GM18508 (cell line): ENCODE measurements around the gene NPIPA2.
"Not testable (repeated sequence)": the region's sequence is repeated elsewhere in the genome, so short reads cannot be mapped to it uniquely, and the experiment has no call there.

ENCODE experiments used
- ATAC-seq: cut with Tn5 transposase; IDR thresholded peaks from one replicate; pipeline ENCODE4 v1.9.1; 2021; ENCODE audit warnings: moderate number of reproducible peaks; ENCODE audit not compliant: insufficient read depth, unreplicated experiment

Gene NPIPA2

DNA sequence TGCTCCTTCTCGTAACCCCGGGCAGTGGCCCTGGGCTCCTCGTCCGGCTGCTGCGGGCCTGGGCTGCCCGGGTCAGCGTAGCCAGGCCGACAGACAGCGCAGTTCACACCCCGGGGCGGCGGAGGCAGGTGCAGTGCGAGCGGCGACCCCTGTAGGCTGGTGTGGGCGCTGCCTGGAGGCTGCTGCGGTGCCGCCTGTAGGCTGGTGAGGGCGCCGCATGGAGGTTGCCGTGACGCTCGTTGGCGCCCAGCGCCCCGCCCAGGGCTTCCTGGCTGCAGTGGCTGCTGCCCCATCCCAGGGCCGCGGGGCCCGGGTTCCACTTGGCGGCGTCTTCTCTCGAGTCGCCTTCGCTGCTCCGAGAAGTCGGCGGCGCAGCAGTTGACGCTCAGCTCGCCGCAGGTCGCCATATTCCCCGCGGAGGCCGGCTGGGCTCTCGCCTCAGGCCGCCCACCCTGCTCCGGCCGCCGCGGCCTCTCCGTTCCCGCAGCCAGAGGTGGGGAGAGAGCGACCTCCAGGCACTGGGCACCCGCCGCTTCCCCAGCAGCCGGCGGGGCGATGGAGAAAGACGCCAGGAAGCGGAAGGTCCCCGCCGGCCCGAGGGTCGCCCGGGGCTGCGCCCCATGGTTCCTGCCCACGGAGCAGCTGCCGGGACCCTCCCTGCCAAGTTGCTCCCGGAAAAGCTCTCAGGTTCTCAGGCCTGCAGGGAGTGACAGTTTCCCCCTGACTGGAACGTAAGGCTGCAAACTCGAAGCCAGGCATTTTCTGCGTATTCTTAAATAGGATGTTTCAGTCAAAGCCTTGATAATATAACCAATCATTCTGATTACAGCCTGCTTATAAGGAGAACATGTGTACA, at the start of gene NPIPA2:
TSS of gene NPIPA2 (plus strand) at position 261 of the 856 bp plus-strand sequence. CDS start 5,533 bp downstream, outside the sequence.
- peak; percentile 75 for ATAC-seq

DNA sequence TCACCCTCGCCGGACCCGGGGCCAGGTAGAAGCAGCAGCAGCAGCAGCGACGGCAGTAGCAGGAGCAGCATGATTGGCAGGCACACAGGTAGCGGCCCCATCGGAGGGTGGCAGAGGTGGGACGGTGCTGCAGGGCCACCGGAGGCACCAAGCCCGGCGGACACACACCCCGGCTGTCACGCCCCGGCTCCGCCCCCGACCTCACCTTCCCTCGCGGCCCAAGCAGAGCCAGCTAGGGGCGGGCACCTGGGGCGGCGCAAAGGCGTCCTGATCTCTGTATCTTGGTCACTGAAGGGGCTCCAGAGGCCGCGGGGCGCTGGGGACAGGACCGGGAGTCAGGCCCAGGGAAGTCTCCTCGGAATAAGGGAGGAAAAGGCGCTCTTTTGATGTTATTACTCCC, 48.2 kb upstream of the NPIPA2 start, which contains the start of gene PLA2G10:
TSS of gene PLA2G10 (minus strand) at position 180 of the 400 bp plus-strand sequence. CDS start at position 101, 79 bp downstream.
- ATAC-seq, result not testable (repeated sequence)

GRCh38 chr16:14701859-14702258, 40.5 kb upstream of the NPIPA2 start:
- not testable (repeated sequence) for ATAC-seq

GRCh38 chr16:14702672-14703071, 39.7 kb upstream of the NPIPA2 start:
- ATAC-seq, result not testable (repeated sequence)

DNA sequence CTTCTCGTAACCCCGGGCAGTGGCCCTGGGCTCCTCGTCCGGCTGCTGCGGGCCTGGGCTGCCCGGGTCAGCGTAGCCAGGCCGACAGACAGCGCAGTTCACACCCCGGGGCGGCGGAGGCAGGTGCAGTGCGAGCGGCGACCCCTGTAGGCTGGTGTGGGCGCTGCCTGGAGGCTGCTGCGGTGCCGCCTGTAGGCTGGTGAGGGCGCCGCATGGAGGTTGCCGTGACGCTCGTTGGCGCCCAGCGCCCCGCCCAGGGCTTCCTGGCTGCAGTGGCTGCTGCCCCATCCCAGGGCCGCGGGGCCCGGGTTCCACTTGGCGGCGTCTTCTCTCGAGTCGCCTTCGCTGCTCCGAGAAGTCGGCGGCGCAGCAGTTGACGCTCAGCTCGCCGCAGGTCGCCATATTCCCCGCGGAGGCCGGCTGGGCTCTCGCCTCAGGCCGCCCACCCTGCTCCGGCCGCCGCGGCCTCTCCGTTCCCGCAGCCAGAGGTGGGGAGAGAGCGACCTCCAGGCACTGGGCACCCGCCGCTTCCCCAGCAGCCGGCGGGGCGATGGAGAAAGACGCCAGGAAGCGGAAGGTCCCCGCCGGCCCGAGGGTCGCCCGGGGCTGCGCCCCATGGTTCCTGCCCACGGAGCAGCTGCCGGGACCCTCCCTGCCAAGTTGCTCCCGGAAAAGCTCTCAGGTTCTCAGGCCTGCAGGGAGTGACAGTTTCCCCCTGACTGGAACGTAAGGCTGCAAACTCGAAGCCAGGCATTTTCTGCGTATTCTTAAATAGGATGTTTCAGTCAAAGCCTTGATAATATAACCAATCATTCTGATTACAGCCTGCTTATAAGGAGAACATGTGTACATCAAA, 38.9 kb upstream of the NPIPA2 start, which contains the start of gene NPIPA3:
TSS of gene NPIPA3 (plus strand) at position 256 of the 856 bp plus-strand sequence. CDS start 5,533 bp downstream, outside the sequence.
- ATAC-seq, result peak; percentile 77

GRCh38 chr16:14733233-14733632, 9.1 kb upstream of the NPIPA2 start:
- not testable (repeated sequence) for ATAC-seq

- not testable (repeated sequence) for ATAC-seq
These were observed 1.4 kb upstream of the NPIPA2 start for GRCh38 chr16:14740832-14741385.

DNA sequence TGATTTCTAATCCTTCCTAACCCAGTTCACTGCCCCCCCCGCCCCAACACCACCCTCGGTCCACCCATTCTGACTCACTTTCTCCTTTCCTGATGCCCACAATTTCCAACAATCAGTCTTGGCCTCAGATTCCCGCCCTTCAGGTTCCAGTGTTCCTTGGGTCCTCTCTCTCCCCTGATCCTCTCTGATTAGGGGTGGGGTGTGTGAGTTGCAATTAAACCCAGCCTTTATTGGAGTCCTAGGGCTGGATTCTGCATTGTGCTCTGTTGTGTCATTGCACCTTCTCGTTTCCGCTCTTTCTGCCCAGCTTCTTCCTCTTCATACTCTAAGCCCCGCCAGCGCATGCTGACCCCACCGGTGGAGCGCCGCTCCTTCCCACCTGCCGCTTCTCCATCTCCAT, 539 bp upstream of the NPIPA2 start:
- ATAC-seq, result not testable (repeated sequence)

- ATAC-seq, result not testable (repeated sequence)
These were observed 31.3 kb downstream of the NPIPA2 start for GRCh38 chr16:14773654-14774053.

GRCh38 chr16:14775624-14776023, 33.3 kb downstream of the NPIPA2 start:
- ATAC-seq, result not testable (repeated sequence)

- ATAC-seq, result not testable (repeated sequence)
These were observed 34.4 kb downstream of the NPIPA2 start for GRCh38 chr16:14776763-14777162.

- not testable (repeated sequence) for ATAC-seq
These were observed 37.1 kb downstream of the NPIPA2 start for GRCh38 chr16:14779368-14779877.

- not testable (repeated sequence) for ATAC-seq
These were observed 43.8 kb downstream of the NPIPA2 start for GRCh38 chr16:14786180-14786579.

- ATAC-seq, result not testable (repeated sequence)
These were observed 47.2 kb downstream of the NPIPA2 start for GRCh38 chr16:14789577-14789976.

DNA sequence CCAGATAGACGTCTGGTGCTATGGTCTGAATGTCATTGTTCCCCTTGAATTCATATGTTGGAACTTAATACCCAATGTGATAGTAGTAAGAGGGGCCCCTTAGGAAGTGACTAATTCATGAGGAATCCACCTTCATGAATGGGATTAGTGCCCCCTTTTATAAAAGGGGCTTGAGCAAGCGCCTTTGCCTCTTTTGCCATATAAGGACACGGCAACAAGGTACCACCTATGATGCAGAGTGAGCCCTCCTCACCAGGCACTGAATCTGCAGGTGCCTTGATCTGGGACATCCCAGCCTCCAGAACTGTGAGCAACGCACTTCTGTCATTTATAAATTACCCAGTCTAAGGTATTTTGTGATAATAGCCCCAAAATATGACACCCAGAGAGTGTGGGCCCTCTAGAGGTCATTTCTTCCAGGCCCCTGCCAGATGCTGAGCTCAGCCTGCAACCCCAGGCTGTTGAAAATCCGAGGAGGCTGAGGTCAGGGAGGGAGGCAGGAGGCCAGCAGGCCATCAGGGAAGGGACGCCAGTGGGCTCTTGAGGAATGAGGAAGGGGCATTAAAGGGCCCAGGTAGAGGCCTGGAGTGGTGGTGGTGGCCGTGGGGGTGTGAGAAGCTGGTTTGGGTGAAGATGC, 48.1 kb downstream of the NPIPA2 start:
- not testable (repeated sequence) for ATAC-seq

DNA sequence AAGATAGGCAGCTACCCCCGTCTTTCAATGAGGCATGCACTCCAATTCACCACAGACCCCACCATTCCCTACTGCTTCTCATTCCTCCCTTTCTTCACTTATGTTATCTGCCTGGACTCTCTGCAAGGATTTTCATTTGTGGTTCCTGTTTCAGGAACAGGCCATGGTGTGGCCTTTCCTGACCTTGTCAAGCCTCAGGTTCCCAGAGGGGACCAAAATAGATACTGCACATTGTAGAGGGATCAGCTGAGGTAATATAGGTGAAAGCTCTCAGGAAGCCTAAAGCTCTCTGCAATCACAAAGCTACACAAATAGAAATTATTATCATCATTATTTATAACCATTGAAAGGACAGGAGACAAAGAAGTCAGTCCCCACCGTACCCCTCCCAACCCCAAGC, 50.6 kb downstream of the NPIPA2 start:
- ATAC-seq, result not testable (repeated sequence)

GRCh38 chr16:14797558-14797957, 55.2 kb downstream of the NPIPA2 start:
- not testable (repeated sequence) for ATAC-seq

DNA sequence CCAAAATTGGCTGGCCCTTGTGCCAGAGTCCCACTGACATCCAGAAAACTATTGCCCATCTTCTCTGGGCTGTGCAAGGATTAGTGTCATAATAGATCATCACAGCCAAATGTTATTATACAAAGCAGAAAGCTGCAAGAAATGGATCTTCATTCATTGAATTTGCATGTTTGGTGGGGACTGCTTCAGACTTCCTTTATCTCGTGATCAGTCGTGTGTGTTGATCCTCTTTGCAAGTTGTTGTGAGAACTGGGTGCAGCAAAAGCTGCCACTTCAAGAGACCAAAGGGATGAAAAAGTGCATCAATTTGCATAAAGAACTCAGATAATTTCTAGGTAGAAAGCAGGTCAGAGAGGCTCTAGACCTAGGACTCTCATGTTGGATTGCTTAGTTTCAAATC, 61.2 kb downstream of the NPIPA2 start:
- ATAC-seq, result not testable (repeated sequence)

- not testable (repeated sequence) for ATAC-seq
These were observed 64.9 kb downstream of the NPIPA2 start for GRCh38 chr16:14807184-14807678.
